Stimulated activated CD4-positive, alpha-beta T cell treated with anti-CD3 and anti-CD28 coated beads, Interleukin-1b, Interleukin-23, amount 100 ng/mL, for 48 hours (primary cell): ENCODE data around the gene SIRT6.
"Not testable (repeated sequence)": the region's sequence is repeated elsewhere in the genome, so short reads cannot be mapped to it uniquely, and the experiment has no call there.

Experiments used
- DNase-seq: peaks from one replicate; pipeline ENCODE4 v3.0.0-alpha.2; 2020

The SIRT6 gene

DNA sequence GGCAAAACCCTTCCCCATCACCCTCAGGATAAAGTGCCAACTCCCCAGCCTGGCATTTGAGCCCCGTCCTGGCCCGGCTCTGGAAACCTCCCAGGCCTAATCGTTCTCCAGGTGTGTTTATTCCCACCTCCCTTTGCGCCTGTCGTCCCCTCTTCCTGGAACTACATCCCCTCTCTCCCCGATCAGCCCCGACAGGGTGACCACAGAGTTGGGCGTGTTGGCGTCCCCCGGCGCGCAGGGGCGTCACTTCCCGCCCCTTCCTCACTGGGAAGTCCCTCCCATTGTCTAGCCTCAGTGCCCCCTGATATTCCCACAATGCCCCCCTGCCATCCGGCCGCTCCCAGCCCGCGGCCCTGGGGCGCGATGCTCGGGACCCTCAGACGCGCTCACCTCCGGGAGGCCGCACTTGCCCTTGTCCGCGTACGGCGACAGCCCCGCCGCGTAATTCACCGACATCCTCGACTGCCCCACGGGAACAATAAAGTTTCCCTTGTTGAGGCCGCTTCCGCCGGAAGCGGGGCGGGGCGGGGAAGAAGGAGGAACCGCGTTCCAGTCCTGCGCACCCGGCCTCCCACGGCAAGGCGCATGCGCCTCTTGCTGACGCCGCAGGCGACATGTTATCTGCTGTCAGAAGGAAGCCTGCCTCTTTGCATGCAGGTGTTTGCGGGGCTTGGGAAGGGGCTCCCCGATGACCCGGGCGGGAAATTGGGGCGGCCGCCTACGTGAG lies at the start of gene SIRT6, which contains the start of gene ANKRD24:
SIRT6 (minus strand) TSS at position 480 of the 727 bp plus-strand sequence; CDS start at position 456, 24 bp downstream.
ANKRD24 (plus strand) TSS at position 606 of the 727 bp plus-strand sequence. CDS start 3,737 bp downstream, outside the sequence.
- peak; percentile 96 for DNase-seq

DNA sequence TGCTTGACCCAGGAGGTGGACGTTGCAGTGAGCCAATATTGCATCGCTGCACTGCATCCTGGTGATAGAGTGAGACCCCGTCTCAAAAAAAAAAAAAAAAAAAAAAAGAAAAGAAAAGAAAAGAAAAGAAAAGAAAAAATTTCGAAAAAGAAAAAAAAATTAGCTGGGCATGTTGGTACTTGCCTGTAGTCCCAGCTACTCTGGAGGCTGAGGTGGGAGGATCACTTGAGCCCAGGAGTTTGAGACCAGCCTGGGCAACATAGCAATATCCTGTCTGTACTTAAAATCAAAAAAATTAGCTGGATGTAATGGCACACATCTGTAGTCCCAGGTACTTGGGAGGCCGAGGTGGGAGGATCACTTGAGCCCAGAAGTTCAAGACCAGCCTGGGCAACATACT lies 49.8 kb upstream of the SIRT6 start:
- DNase-seq: not testable (repeated sequence)

DNA sequence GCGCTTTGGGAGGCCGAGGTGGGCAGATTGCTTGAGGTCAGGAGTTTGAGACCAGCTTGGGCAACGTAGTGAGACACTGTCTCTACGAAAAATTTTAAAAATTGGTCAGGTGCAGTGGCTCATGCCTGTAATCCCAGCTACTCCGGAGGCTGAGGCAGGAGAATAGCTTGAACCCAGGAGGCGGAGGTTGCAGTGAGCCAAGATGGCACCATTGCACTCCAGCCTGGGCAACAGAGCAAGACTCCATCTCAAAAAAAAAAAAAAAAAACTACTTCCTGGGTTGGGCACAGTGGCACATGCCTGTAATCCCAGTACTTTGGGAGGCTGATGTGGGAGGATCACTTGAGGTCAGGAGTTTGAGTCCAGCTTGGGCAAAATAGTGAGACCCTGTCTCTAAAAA lies 49.2 kb upstream of the SIRT6 start:
- not testable (repeated sequence) for DNase-seq

DNA sequence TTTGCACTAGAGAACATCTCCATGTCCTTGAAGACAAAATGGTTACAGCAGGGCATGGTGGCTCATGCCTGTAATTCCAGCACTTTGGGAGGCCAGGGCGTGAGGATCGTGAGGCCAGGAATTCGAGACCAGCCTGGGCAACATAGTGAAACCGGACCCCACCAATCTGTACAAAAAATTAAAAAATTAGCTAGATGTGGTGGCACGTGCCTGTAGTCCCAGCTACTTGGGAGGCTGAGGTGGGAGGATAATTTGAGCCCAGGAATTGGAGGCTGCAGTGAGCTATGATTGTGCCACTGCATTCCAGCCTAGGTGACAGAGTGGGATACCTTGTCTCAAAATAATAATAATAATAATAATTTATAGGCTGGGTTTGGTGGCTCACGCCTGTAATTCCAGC lies 47.9 kb upstream of the SIRT6 start:
- not testable (repeated sequence) for DNase-seq

DNA sequence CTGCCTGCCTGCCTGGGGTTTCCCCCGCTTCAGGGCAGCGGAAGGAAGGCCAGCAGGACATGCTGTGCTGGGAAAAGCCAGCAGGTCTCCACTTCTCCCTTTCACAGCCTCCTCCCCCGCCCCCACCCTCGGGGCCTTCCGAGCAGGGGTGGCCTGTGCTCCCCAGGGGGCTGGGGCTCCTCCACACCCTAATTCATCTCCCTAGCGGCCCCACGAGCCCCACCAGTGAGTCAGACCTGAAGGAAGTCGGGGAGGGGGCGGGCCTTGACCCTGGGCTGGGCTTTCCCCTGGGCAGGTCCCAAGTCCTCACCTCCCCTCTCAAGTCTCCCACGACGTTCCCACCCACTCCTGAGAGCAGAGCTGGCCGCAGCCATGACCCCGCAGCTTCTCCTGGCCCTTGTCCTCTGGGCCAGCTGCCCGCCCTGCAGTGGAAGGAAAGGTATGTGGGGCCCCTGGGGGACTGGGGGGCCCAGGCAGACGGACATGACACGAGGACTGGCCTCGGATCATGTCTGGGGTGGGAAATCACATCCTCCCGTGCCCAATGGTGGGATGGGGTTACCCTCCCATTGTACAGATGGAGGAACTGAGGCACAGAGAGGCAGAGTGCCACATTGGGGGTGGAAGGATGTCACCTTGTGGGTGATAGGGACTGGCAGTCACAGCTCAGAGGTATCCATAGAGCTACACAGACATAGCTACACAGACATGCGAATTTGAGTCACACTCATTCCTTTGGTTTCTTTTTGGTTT lies 47.0 kb upstream of the SIRT6 start, which contains the start of gene EBI3:
EBI3 (plus strand) TSS at position 345 of the 753 bp plus-strand sequence; CDS start at position 373, 28 bp downstream.
- peak; percentile 72 for DNase-seq

DNA sequence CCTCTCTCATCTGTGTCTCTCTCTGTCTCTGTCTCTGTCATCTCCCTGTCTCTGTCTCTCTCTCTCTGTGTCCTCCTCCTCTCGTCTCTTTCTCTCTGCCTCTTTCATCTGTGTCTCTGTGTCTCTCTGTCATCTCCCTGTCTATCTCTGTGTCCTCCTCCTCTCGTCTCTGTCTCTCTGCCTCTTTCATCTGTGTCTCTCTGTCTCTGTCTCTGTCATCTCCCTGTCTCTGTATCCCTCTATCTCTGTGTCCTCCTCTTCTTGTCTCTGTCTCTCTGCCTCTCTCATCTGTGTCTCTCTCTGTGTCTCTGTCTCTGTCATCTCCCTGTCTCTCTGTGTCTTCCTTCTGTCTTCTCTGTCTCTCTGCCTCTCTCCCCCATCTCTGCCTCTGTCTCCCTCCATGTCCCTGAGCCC lies 46.4 kb upstream of the SIRT6 start:
- DNase-seq: no peak

DNA sequence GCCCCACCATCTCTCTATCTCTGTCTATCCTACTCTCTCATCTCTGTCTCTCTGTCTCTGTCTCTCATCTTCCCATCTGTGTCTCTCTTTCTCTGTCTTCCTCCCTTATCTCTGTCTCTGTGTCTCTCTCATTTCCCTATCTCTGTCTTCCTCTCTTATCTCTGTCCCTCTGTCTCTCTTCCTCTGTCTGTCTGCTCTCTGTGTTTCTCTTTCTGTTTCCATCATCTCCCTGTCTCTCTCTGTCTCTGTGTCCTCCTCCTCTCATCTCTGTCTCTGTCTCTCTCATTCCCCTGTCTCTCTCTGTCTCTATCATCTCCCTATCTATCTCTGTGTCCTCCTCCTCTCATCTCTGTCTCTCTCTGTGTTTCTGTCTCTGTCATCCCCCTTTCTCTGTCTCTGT lies 45.4 kb upstream of the SIRT6 start:
- no peak for DNase-seq

DNA sequence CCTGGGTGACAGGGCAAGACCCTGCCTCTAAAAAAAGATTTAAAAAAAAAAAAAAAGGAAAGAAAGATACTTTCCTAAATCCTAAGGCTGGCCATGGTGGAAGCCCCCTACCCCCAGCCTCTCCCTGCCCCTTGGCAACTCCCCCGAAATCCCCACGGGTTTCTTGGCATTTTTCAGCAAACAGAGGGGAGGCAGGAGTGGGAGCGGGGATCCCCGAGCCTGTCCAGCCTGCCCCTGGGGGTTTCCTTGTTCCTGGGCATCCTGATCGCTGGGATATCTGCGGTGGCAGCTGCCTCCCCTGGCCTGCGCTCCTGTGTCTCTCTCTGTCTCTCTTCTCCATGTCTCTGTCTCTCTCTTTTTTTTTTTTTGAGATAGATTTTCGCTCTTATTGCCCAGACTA lies 43.5 kb upstream of the SIRT6 start:
- no peak for DNase-seq

DNA sequence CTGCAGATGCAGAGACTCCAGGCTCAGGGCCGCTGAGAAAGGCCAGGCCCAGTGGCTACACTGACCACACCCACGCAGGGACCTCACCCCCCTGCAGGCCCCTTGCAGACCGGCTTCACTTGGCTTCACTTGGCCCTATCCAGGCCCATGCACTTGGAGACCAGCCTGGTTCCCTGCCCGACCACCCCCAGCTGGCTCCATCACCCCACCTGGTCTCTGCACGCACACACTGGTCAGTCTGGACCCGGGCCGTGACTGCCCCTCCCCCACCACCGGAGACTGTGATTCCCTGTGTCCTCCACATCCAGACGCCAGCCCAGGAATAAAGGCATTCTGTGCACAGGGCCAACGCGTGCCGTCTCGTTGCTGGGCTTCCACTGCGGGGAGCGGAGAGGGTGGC lies 42.1 kb upstream of the SIRT6 start:
- DNase-seq: no peak

DNA sequence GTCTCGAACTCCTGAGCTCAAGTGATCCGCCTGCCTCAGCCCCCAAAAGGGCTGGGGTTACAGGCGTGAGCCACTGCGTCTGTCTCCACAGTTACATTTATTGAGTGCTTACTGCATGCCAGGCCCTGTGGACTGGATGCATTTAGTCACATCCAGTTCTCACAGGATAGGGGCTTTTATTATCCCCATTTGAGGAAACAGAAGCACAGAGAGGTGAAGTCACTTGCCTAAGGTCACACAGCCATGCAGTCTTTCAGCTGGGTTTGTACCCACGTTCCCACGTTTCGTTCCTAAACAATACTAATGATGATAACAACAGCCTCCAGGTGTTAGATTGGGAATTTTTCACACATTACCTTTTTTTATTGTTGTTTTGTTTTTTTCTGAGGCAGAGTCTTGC lies 37.8 kb upstream of the SIRT6 start:
- DNase-seq: no peak

DNA sequence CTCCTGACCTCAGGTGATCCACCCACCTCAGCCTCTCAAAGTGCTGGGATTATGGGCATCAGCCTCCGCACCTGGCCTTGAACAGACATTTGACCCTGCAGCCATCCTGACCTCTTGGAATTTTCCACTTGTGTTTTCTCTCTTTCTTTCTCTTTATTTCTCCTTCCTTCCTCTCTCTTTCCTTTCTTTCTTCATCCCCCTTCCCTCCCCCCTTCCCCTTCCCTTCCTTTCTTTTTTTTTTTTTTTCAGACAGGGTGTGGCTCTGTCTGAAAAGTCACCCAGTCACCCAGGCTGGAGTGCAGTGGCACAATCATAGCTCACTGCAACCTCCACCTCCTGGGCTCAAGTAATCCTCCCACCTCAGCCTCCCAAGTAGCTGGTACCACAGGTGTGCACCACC lies 36.2 kb upstream of the SIRT6 start:
- not testable (repeated sequence) for DNase-seq

DNA sequence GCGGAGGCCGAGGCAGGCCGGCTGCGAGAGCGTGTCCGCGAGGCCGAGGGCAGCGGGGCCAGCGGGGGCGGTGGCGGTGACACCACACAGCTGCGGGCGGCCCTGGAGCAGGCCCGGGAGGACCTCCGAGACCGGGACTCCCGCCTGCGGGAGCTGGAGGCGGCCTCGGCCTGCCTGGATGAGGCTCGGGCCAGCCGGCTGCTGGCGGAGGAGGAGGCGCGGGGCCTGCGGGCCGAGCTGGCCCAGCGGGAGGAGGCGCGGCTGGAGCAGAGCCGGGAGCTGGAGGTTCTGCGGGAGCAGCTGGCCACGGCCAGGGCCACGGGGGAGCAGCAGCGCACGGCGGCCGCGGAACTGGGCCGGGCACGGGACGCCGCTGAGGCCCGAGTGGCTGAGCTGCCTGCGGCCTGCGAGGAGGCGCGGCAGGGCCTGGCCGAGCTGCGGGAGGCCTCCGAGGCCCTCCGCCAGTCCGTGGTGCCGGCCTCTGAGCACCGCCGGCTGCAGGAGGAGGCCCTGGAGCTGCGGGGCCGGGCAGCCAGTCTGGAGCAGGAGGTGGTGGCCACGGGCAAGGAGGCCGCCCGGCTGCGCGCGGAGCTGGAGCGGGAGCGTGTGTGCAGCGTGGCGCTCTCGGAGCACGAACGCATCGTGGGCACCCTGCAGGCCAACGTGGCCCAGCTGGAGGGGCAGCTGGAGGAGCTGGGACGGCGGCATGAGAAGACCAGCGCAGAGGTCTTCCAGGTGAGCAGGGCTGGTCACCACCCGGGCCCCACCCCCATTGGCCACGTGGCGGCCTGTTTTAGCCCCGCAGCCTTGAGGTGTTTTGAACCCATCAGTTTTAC lies 35.3 kb upstream of the SIRT6 start:
- no peak for DNase-seq

DNA sequence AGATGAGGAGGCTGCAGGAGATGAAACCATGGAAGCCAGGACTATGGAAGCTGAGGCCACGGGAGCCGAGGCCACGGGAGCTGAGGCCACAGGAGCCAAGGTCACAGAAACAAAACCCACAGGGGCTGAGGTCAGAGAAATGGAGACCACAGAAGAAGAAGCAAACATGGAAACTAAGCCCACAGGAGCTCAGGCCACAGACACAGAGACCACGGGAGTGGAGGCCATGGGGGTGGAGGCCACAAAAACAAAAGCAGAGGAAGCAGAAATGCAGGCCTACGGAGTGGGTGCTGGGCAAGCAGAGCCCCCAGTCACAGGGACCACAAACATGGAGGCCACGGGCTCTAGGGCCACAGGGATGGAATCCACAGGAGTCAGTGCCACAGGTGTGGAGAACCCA lies 34.5 kb upstream of the SIRT6 start:
- DNase-seq: no peak

DNA sequence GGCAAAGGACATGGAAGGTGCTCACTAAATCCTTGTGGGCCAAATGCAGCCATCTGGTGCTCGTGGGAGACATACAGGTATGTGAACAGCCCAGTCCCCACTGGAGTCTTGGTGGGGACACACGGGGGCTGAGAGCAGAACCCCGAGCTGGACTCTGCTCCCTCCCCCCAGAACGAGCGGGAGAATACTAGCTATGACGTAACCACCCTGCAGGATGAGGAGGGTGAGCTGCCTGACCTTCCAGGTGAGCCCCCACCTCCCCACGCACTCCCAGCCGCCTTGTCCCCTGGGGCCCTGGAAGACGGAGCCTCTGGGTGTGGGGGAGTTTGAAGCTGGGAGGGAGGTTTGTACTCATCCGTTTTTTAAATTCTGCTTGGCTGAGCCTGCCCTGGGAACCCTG lies 33.4 kb upstream of the SIRT6 start:
- DNase-seq: no peak

DNA sequence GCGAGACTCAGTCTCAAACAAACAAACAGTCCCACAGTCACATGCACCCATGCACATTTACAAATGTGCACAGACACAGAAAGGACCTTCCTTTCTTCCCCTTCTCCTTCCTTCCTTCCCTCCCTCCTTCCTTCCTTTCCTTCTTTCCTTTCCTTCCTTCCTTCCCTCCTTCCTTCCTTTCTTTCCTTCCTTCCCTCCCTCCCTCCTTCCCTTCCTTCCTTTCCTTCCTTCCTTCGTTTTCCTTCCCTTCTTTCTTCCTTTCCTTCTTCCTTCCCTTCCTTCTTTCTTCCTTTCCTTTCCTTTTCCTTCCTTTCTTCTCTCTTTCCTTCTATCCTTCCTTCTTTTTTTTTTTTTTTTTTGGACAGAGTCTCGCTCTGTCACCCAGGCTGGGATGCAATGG lies 30.8 kb upstream of the SIRT6 start:
- no peak for DNase-seq

DNA sequence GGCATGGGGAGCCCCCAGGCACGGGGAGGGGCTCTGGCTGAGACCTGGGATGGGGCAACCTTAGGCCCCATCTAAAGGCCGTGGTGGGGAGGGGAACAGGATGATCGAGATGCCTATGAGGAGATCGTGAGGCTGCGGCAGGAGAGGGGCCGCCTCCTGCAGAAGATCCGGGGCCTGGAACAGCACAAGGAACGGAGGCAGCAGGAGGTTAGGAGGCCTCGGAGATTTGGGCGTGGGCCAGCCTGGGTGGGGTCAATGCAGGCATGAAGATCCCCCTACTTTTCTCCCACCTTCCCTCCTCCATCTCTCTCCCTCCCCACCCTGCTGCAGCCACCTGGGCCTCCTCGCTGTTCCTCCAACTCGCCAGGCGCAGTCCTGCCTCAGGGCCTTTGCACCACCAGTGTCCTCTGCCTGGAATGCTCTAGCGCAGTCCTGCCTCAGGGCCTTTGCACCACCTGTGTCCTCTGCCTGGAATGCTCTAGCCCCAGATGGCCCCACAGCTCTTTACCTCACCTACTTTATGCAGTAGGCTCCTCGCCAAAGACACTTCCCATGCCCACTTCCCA lies 27.9 kb upstream of the SIRT6 start:
- no peak for DNase-seq

DNA sequence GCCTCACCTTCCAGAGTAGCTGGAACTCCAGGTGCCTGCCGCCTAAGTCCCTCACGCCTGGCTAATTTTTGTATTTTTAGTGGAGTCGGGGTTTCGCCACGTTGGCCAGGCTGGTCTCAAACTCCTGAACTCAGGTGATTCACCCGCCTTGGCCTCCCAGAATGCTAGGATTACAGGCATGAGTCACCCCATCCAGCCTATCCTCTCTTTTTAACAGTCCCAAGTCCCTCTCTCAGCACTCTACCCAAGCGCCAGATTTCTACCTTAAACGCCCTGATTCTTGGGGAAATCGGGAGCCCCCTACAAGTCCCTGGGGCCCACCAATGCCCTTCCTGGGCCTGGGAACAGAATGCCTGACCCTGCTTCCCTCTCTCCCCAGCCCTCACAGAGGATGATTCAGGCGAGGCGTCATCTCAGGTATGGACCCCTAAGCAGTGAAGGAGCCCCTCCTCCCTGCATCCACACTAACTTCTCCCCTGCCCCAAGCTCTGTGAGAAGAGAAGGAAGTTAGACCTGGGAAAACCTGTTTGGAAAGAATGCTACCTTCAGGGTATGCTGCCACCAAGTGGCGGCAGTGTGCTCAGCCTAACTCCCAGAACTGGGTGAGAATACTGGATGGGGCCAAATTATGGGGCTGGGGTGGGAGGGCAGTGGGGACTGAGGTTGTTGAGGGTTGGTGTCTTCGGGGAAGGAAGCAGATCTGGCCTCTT lies 26.2 kb upstream of the SIRT6 start:
- no peak for DNase-seq

DNA sequence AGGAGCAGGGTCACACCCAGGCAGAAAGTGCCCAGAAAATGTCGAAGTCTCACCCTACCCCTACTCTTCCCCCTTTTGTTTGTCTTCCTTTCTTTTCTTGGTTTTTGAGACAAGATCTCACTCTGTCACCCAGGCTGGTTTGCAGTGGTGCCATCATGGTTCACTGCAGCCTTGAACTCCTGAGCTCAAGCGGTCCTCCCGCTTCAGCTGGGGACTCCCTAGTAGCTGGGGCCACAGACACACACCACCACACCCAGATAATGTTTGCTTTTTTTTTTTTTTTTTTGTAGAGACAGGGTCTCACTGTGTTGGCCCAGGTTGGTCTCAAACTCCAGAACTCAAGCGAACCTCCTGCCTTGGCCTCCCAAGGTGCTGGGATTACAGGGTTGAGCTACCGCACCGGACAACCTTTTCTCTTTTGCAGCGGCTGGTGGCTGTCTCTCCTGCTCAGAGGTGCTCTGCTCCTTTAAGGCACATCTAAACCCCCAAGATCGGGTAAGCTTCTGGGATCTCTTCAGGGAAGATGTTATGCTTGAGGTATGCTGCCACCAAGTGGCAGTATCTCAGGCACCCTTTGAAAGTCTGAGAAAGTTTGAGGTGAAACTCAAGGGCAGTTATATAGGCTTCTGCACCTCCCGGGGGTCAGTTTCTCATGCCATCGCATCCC lies 24.6 kb upstream of the SIRT6 start:
- DNase-seq: no peak

DNA sequence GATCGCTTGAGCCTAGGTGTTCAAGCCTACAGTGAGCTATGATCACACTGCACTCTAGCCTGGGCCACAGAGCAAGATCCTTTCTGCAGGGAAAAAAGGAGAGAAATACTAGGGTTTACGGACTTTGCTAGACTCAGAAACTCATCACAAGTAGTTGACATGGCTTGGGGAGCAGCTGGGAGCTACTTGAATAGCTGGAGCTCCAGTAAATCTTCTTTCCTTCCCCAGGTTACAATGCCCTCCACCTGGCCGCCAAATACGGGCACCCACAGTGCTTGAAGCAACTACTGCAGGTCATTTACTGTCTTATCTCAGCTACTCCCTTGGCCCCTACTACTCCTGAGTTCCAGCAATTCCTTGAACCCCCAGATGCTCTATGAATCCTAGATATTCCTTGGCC lies 19.4 kb upstream of the SIRT6 start:
- DNase-seq: no peak

DNA sequence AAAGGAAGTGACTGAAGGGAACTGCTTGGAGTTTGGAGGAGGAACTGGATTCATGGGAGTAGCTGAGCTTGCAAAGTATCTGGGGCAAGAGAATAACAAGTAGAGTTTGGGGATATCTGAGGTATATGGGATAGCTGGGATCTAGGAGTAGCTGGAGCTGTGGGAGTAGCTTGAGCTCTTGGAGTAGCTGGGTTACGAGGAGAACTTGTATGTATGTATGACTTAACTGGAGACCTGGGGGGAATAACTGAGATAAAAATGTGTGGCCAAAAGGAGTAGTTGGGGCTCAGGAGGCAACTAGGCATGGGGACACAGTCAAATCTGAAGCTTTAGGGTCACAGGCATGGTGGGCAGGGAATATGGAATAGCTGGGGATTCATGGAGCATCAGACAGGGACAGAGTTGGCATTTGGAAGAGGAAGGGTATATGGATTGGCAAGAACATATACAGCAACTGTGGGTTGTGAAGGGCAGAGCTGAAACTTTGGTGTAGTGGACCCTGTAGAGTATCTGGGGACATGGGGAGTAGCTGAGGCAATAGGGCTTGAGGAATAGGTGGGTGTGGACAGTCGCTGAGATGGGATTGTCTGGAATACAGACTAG lies 18.7 kb upstream of the SIRT6 start:
- no peak for DNase-seq

DNA sequence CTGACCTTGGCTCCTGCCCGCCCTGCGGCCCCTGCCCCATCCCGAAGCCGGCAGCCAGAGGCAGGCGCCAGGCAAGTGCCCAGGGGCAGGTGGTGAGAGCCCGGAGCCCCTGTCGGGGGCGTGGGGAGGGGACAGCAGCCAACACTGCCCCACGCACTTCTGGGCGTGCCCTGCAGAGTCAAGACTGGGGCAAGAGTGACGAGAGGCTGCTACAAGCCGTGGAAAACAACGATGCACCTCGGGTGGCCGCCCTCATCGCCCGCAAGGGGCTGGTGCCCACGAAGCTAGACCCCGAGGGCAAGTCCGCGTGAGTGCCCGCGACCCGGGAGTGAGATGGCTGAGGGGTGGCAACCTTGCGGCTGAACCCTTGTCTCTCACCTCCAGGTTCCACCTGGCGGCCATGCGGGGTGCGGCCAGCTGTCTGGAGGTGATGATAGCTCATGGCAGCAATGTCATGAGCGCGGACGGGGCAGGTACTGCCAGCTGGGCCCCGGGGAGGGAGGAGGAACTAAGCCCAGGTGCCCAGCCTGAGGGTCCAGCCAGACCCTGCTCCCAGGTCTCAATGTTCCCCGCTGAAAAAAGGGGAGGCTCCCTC lies 17.4 kb upstream of the SIRT6 start:
- DNase-seq: no peak
